BJ (cell line): ENCODE measurements around the gene PNPLA7. TPM values are rescaled to one million over a fixed set of nuclear protein-coding genes. Genes with fewer than 3 reads are reported as not detected.

Experiments
- CTCF ChIA-PET: fragments of 350-600 bp; formaldehyde crosslinking; extraction: SDS; loops from one replicate; lab custom pipeline; 2021; ENCODE audit warnings: antibody characterized with exemption, inconsistent platforms; lab: Yijun Ruan, JAX
- POLR2A ChIA-PET: fragments of 300-600 bp; sonication (Branson Sonifier 250); formaldehyde crosslinking; extraction: SDS; loops from one replicate; lab custom pipeline; 2021; ENCODE audit warnings: antibody characterized with exemption; lab: Charles Lee
- DNase-seq: peaks from one replicate; pipeline ENCODE4 v3.0.0-alpha.2; 2011; ENCODE audit warnings: low read depth
- H3K27me3 ChIP-seq: 2 replicates; pipeline ENCODE4 v1.6.0; 2011; ENCODE audit warnings: low read length; ENCODE audit not compliant: control insufficient read depth, insufficient read depth
- H3K36me3 ChIP-seq: 2 replicates; pipeline ENCODE4 v1.5.1; 2011; ENCODE audit warnings: low read length; ENCODE audit not compliant: control insufficient read depth, insufficient read depth
- H3K4me3 ChIP-seq: 2 replicates; pipeline ENCODE4 v1.5.1; 2011; ENCODE audit warnings: low read depth, mild to moderate bottlenecking, control low read depth, low read length
- polyA plus RNA-seq: library from polyadenylated mRNA; depleted of rRNA; stranded (reverse); fragments of >200 nt; gene quantifications from 2 replicates; pipeline ENCODE4 v1.2.3, GENCODE V29; 2011
- TF ChIP-seq, protein P1 (sequence below): IDR thresholded peaks from 2 replicates; pipeline ENCODE4 v1.5.1; 2011; ENCODE audit warnings: low read depth, mild to moderate bottlenecking, control low read depth, inconsistent platforms, low read length, moderate library complexity; ENCODE audit not compliant: insufficient read depth

PNPLA7 gene
- polyA plus RNA-seq, 1 experiment: 0.63 TPM

DNA sequence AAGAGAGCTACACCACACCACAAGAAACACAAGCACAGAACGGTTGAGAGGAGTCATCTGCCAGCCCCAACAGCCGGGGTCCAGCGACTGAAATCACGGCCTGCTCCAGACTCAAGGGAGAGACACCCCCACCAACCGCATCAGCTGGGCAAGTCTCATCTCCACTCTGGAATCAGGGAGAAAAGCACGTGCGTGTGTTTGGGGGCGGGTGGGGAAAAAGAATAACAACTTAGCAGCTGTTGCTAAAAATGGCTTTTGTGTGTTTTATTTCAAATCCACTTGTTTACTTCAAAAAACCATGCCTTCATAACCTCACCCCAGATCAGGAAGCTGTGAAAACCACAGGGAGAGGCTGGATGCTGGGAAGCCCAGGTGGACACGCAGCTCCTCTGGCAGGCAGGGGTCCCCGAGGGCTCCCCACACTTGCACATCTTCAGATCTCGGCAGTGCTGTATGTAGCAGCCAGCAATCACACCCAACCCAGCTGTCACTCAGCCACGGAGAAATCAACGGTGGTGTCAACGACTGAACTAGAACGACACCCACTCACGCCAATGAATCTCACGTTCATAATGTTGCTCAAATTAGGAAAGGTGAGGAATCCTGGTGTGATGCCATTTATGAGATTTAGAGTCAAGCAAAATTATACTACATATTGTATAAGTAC lies 19.0 kb downstream of the PNPLA7 start:
- no peak for DNase-seq
- Histone ChIP-seq H3K27me3 (peaks cover 2% of the 10 kb centered on the region; the same call in 1 of the 2 replicates), H3K4me3 (no peak overlapping the region), H3K36me3 (no peaks in the 10 kb centered on the region)
- TF ChIP-seq, protein P1, sequence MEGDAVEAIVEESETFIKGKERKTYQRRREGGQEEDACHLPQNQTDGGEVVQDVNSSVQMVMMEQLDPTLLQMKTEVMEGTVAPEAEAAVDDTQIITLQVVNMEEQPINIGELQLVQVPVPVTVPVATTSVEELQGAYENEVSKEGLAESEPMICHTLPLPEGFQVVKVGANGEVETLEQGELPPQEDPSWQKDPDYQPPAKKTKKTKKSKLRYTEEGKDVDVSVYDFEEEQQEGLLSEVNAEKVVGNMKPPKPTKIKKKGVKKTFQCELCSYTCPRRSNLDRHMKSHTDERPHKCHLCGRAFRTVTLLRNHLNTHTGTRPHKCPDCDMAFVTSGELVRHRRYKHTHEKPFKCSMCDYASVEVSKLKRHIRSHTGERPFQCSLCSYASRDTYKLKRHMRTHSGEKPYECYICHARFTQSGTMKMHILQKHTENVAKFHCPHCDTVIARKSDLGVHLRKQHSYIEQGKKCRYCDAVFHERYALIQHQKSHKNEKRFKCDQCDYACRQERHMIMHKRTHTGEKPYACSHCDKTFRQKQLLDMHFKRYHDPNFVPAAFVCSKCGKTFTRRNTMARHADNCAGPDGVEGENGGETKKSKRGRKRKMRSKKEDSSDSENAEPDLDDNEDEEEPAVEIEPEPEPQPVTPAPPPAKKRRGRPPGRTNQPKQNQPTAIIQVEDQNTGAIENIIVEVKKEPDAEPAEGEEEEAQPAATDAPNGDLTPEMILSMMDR: no peak
- POLR2A ChIA-PET: no interaction called here
- CTCF ChIA-PET: interaction anchor here (0.6 to 2.1 kb wide), 5 partner anchors 11 to 295 kb away, joined by 3 to 11 read pairs (median 4); partner anchors contain the start of genes EXD3 and NOXA1

GRCh38 chr9:137530331-137530730 lies 19.9 kb downstream of the PNPLA7 start:
- H3K4me3 ChIP-seq: no peak overlapping the region
- POLR2A ChIA-PET: no interaction called here
- CTCF ChIA-PET: interaction anchor here (0.6 to 2.1 kb wide), 3 partner anchors 107 to 415 kb away, joined by 3 to 7 read pairs (median 3); partner anchors contain the start of genes EXD3 and NOXA1
- peaks cover 2% of the 10 kb centered on the region; the same call in 1 of the 2 replicates for H3K27me3 ChIP-seq
- DNase-seq: no peak
- no peaks in the 10 kb centered on the region for H3K36me3 ChIP-seq
- TF ChIP-seq, protein P1: no peak

DNA sequence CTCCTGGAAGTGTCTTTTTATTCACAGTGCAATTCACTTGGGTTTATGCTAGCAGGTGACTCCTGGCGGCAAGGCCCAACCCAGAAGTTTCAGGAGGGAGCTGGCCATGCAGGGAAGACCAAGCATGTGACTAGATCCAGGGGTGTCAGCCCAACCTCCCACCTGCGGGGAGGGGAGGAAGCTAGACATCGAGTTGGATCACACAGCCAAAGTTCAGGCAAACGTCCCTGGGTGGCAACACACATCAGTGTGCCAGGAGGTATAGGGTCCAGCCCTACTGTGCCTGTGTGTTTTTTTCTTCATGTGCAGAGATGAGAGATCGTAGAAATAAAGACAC lies 25.3 kb downstream of the PNPLA7 start:
- ChIA-PET CTCF (interaction anchor here (0.8 to 1.9 kb wide), 5 partner anchors 10 to 247 kb away, joined by 3 to 7 read pairs (median 3); partner anchors contain the start of genes EXD3, NOXA1 and TOR4A), POLR2A (no interaction called here)
- TF ChIP-seq, protein P1: no peak
- peaks cover 2% of the 10 kb centered on the region; the same call in 1 of the 2 replicates for H3K27me3 ChIP-seq
- no peaks in the 10 kb centered on the region for H3K36me3 ChIP-seq
- DNase-seq: no peak
- no peak overlapping the region for H3K4me3 ChIP-seq

DNA sequence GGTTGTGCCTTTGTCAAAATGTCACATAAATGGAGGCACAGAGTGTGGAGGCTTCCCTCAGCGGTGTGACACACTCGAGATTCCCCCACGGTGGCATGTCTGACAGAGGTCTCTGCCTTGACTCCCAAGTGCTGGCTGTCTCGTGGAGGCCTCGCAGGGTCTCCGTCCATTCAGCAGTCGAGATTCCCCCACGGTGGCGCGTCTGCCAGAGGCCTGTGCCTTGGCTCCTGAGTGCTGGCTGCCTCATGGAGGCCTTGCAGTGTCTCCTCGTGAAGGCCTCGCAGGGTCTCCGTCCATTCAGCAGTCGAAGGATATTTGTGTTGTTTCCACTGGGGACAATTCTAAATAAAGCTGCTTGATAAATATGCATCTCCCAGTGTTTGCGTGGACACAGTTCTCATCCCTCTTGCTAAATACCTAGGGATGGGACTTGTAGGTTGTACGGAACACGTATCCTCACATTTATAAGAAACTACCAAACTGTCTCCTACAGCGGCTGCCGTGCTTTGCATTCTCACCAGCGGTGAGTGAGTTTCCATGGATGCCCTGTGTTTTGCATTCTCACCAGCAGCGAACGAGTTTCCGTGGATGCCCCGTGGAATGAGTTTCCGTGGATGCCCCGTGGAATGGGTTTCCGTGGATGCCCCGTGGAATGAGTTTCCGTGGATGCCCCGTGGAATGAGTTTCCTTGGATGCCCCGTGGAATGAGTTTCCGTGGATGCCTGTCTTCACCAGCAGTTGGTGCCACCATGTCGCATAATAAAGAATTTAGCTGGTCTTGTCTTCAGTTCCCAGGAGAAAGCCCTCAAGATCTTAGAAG lies 25.8 kb downstream of the PNPLA7 start:
- TF ChIP-seq, protein P1: no peak
- H3K4me3 ChIP-seq: no peak overlapping the region
- ChIA-PET CTCF (interaction anchor here (0.8 to 1.9 kb wide), 5 partner anchors 10 to 247 kb away, joined by 3 to 7 read pairs (median 3); partner anchors contain the start of genes EXD3, NOXA1 and TOR4A), POLR2A (no interaction called here)
- no peak for DNase-seq
- 0 out of 2 replicates have a peak, but pooled peaks cover 1% of the 10 kb centered on the region for H3K36me3 ChIP-seq
- peaks cover 2% of the 10 kb centered on the region; the same call in 1 of the 2 replicates for H3K27me3 ChIP-seq
